ENCODE measurements around the gene PDE8A. TPM values are rescaled to one million over a fixed set of nuclear protein-coding genes. Genes with fewer than 3 reads are reported as not detected.

PDE8A gene
- total and polyA plus RNA-seq, 2 of the 13 experiments (the other 11 are each of a cell fraction or from before 2014, with no cell fraction given) = 26.3 to 48.5 TPM

- no TSS peak for BruUV-seq (replicated peaks)
- 0 out of 5 replicates have a peak, but pooled peaks cover 0 to 1% of the 10 kb centered on the region in 2 experiments for H3K27me3 ChIP-seq (ENCODE audit: control insufficient read depth in 1 of 2, insufficient read depth in 2 of 2, low read length in 2 of 2)
- ATAC-seq (no peak), DNase-seq (ENCODE audit: low spot score) (no peak), FAIRE-seq (no peak)
- intact Hi-C loops (cut with micrococcal nuclease; ENCODE audit: unreplicated experiment) = no loop called here
- no peak overlapping the region for H3K27ac ChIP-seq (ENCODE audit: extremely low read length, insufficient read depth, low read length)
- H3K9ac ChIP-seq (ENCODE audit: insufficient read depth, low read depth, low read length) = 0 out of 2 replicates have a peak overlapping the region, but pooled peaks have one; percentile 8
- CTCF ChIA-PET (ENCODE audit: low intra/inter-chr PET ratio, low total read pairs) = no interaction called here
- no peaks in the 10 kb centered on the region for H3K79me2 ChIP-seq (ENCODE audit: insufficient read depth, low read length)
- POLR2A ChIA-PET = no interaction called here
- in situ Hi-C loops (cut with HindIII; ENCODE audit: extremely low pct_ligation_motif_present, low pct_unique_long_range_greater_than_20kb) = no loop called here
- WGBS (ENCODE audit: low lambda C conversion rate) = 2% methylated on average over 4 of the region's 4 CpGs
- H2AFZ ChIP-seq (ENCODE audit: low read length) = no peak overlapping the region
- no peaks in the 10 kb centered on the region for H4K20me1 ChIP-seq (ENCODE audit: insufficient read depth, low read length)
- no peaks in the 10 kb centered on the region for H3K36me3 ChIP-seq (replicated peaks in 1 of 2; ENCODE audit: control insufficient read depth in 1 of 2, insufficient read depth in 2 of 2, low read length in 2 of 2)
- TF ChIP-seq TFAP4 (IDR thresholded peaks at IDR 0.05; ENCODE audit: borderline replicate concordance, low read depth) (no peak), SNAPC4 (CRISPR knock-in tag; IDR thresholded peaks at IDR 0.05) (peak; percentile 72; the same call in 1 of the 2 replicates), ZKSCAN1 (IDR thresholded peaks at IDR 0.05; ENCODE audit: low read length) (no peak), ZSCAN21 (CRISPR knock-in tag; IDR thresholded peaks at IDR 0.05; ENCODE audit: borderline replicate concordance) (no peak)
- H3K4me3 ChIP-seq (replicated peaks in 1 of 3; ENCODE audit: insufficient read depth in 1 of 3, low read depth in 2 of 3, low read length in 3 of 3) = peak overlapping the region in 2 of 3 experiments; percentile 3 to 23; a peak in 2 of 6 replicates
- H3K9me3 ChIP-seq (ENCODE audit: low read length) = no peaks in the 10 kb centered on the region
- peaks cover 25% of the 10 kb centered on the region for H3K4me1 ChIP-seq (ENCODE audit: insufficient read depth, low read length)
- peak overlapping the region; percentile 65 for H3K4me2 ChIP-seq (ENCODE audit: low read depth, low read length)
Measured at GRCh38 chr15:85178308-85178707, 196.7 kb downstream of the PDE8A start.
